Neural progenitor cell (in vitro differentiated cells): ENCODE data around the gene MPRIP. TPM values are rescaled to one million over a fixed set of nuclear protein-coding genes. Genes with fewer than 3 reads are reported as not detected.

Experiments used
- DNase-seq: peaks from one replicate; pipeline ENCODE4 v3.0.0-alpha.2; 2016; ENCODE audit warnings: low spot score
- H2AFZ ChIP-seq: fragments of 200-600 bp; sonication (generic); replicated peaks from 2 replicates; pipeline ENCODE4 v1.6.1; 2016; ENCODE audit warnings: antibody characterized with exemption
- H3F3A ChIP-seq: fragments of 200-600 bp; sonication (generic); 2 replicates; pipeline ENCODE4 v1.6.1; 2016; ENCODE audit warnings: antibody characterized with exemption, low read depth
- H3K27ac ChIP-seq: fragments of 200-600 bp; sonication (generic); 2 replicates; pipeline ENCODE4 v1.5.1; 2016; ENCODE audit warnings: mild to moderate bottlenecking
- H3K27me3 ChIP-seq: fragments of 200-600 bp; sonication (generic); 2 replicates; pipeline ENCODE4 v1.6.1; 2016; ENCODE audit warnings: mild to moderate bottlenecking, moderate library complexity
- H3K36me3 ChIP-seq: fragments of 200-600 bp; sonication (generic); 2 replicates; pipeline ENCODE4 v1.5.1; 2016
- H3K4me1 ChIP-seq: fragments of 200-600 bp; sonication (generic); 2 replicates; pipeline ENCODE4 v1.6.1; 2016; ENCODE audit warnings: mixed run types
- H3K4me2 ChIP-seq: fragments of 200-600 bp; sonication (generic); 2 replicates; pipeline ENCODE4 v1.6.1; 2016
- H3K4me3 ChIP-seq: fragments of 200-600 bp; sonication (generic); 2 replicates; pipeline ENCODE4 v1.5.1; 2016
- H3K79me2 ChIP-seq: fragments of 200-600 bp; sonication (generic); 2 replicates; pipeline ENCODE4 v1.6.1; 2016; ENCODE audit warnings: low read depth
- H3K9ac ChIP-seq: fragments of 200-600 bp; sonication (generic); 2 replicates; pipeline ENCODE4 v1.6.1; 2016
- H3K9me3 ChIP-seq: fragments of 200-600 bp; sonication (generic); 2 replicates; pipeline ENCODE4 v1.5.1; 2016; ENCODE audit warnings: low read depth
- H4K20me1 ChIP-seq: fragments of 200-600 bp; sonication (generic); 2 replicates; pipeline ENCODE4 v1.6.1; 2016; ENCODE audit warnings: low read depth
- H3K27ac Mint-ChIP-seq: 3 replicates; pipeline ENCODE4 v1.8.0; 2021; ENCODE audit warnings: mixed read lengths
- H3K27me3 Mint-ChIP-seq: 2 replicates; pipeline ENCODE4 v1.8.0; 2022; ENCODE audit warnings: low read depth, mild to moderate bottlenecking, inconsistent platforms, moderate library complexity, mixed read lengths; ENCODE audit not compliant: insufficient read depth
- H3K36me3 Mint-ChIP-seq: 3 replicates; pipeline ENCODE4 v1.8.0; 2021; ENCODE audit warnings: mixed read lengths
- H3K4me1 Mint-ChIP-seq: 3 replicates; pipeline ENCODE4 v1.8.0; 2021; ENCODE audit warnings: mixed read lengths
- H3K4me3 Mint-ChIP-seq: 3 replicates; pipeline ENCODE4 v1.8.0; 2021; ENCODE audit warnings: mild to moderate bottlenecking, moderate library complexity, mixed read lengths
- H3K9me3 Mint-ChIP-seq: 3 replicates; pipeline ENCODE4 v1.8.0; 2020; ENCODE audit warnings: mixed read lengths
- CTCF ChIP-seq: fragments of 200-600 bp; sonication (generic); IDR thresholded peaks from 2 replicates; pipeline ENCODE4 v1.5.1; 2017; ENCODE audit warnings: antibody characterized with exemption, mild to moderate bottlenecking
- EZH2 ChIP-seq: fragments of 200-600 bp; sonication (generic); IDR thresholded peaks from 2 replicates; pipeline ENCODE4 v1.6.1; 2017; ENCODE audit warnings: antibody characterized with exemption, mild to moderate bottlenecking, moderate library complexity
- EZH2phosphoT487 ChIP-seq: fragments of 200-600 bp; sonication (generic); IDR thresholded peaks from 2 replicates; pipeline ENCODE4 v1.6.1; 2017; ENCODE audit warnings: antibody characterized with exemption
- total RNA-seq: library from RNA; depleted of rRNA; stranded (reverse); fragments of >200 nt; gene quantifications from 2 replicates; pipeline ENCODE4 v1.2.3, GENCODE V29; 2015; ENCODE audit warnings: low replicate concordance

The MPRIP gene
- total RNA-seq, 1 donor from 2014 or later: 42.1 TPM

- H3K79me2 ChIP-seq: peaks cover 92% of the 10 kb centered on the region
- H3K9ac ChIP-seq: no peak overlapping the region
- no peak overlapping the region for H3K4me2 ChIP-seq
- no peaks in the 10 kb centered on the region for H3K4me1 ChIP-seq
- H3K27me3 ChIP-seq: no peaks in the 10 kb centered on the region
- Mint-ChIP-seq H3K27me3 (peaks cover 2% of the 10 kb centered on the region), H3K4me1 (no peaks in the 10 kb centered on the region), H3K4me3 (no peak overlapping the region), H3K27ac (peak overlapping the region; percentile 13), H3K9me3 (peaks cover 2% of the 10 kb centered on the region), H3K36me3 (peaks cover 22% of the 10 kb centered on the region)
- no peak overlapping the region for H2AFZ ChIP-seq
- no peak overlapping the region for H3K4me3 ChIP-seq
- DNase-seq: no peak
- H3K9me3 ChIP-seq: no peaks in the 10 kb centered on the region
- no peak for TF ChIP-seq EZH2
- H4K20me1 ChIP-seq: peaks cover 42% of the 10 kb centered on the region
- H3K27ac ChIP-seq: no peak overlapping the region
- H3K36me3 ChIP-seq: no peaks in the 10 kb centered on the region
- no peaks in the 10 kb centered on the region for H3F3A ChIP-seq
Observed at GRCh38 chr17:17064322-17064721, 22.1 kb downstream of the MPRIP start.

DNA sequence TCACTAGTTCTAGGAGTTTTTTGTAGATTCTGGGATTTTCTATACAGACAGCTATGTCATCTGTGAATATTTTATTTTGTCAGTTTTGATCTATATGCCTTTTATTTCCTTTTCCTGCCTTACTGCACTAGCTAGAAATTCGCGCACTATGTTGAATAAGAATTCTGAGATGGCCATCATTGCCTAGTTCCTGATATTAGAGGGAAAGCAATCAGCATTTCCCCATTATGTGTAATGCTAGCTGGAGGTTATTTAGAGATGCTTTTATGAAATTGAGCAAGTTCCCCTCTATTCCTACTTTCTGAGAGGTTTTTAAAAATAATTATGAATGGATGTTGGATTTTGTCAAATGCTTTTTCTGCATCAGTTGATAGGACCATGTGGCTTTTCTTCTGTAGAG lies 23.8 kb downstream of the MPRIP start:
- peaks cover 31% of the 10 kb centered on the region for H3K36me3 Mint-ChIP-seq
- no peak for DNase-seq
- H3K4me3 Mint-ChIP-seq: no peak overlapping the region
- peaks cover 9% of the 10 kb centered on the region for H3K9me3 Mint-ChIP-seq
- Histone ChIP-seq H3K79me2 (peaks cover 93% of the 10 kb centered on the region), H3K9ac (no peak overlapping the region), H3K4me2 (no peak overlapping the region), H3K36me3 (no peaks in the 10 kb centered on the region), H3K4me3 (no peak overlapping the region), H2AFZ (no peak overlapping the region), H3K27ac (no peak overlapping the region), H4K20me1 (peaks cover 32% of the 10 kb centered on the region), H3F3A (no peaks in the 10 kb centered on the region), H3K27me3 (no peaks in the 10 kb centered on the region), H3K4me1 (no peaks in the 10 kb centered on the region), H3K9me3 (peaks cover 2% of the 10 kb centered on the region)
- no peaks in the 10 kb centered on the region for H3K4me1 Mint-ChIP-seq
- no peak for TF ChIP-seq CTCF
- TF ChIP-seq EZH2phosphoT487: no peak
- H3K27me3 Mint-ChIP-seq: peaks cover 4% of the 10 kb centered on the region
- no peak overlapping the region for H3K27ac Mint-ChIP-seq

GRCh38 chr17:17067257-17067656 lies 25.0 kb downstream of the MPRIP start:
- H4K20me1 ChIP-seq: peaks cover 29% of the 10 kb centered on the region
- no peak overlapping the region for H3K4me3 Mint-ChIP-seq
- H3F3A ChIP-seq: no peaks in the 10 kb centered on the region
- H3K9me3 Mint-ChIP-seq: peaks cover 9% of the 10 kb centered on the region
- no peaks in the 10 kb centered on the region for H3K4me1 Mint-ChIP-seq
- no peaks in the 10 kb centered on the region for H3K36me3 ChIP-seq
- H3K27ac Mint-ChIP-seq: no peak overlapping the region
- peaks cover 4% of the 10 kb centered on the region for H3K27me3 Mint-ChIP-seq
- H3K27me3 ChIP-seq: no peaks in the 10 kb centered on the region
- H3K4me3 ChIP-seq: no peak overlapping the region
- DNase-seq: no peak
- peaks cover 2% of the 10 kb centered on the region for H3K9me3 ChIP-seq
- no peak overlapping the region for H3K9ac ChIP-seq
- no peaks in the 10 kb centered on the region for H3K4me1 ChIP-seq
- peaks cover 91% of the 10 kb centered on the region for H3K79me2 ChIP-seq
- TF ChIP-seq EZH2phosphoT487 (no peak), EZH2 (no peak), CTCF (no peak)
- H2AFZ ChIP-seq: no peak overlapping the region
- no peak overlapping the region for H3K27ac ChIP-seq
- no peak overlapping the region for H3K4me2 ChIP-seq
- peaks cover 31% of the 10 kb centered on the region for H3K36me3 Mint-ChIP-seq

DNA sequence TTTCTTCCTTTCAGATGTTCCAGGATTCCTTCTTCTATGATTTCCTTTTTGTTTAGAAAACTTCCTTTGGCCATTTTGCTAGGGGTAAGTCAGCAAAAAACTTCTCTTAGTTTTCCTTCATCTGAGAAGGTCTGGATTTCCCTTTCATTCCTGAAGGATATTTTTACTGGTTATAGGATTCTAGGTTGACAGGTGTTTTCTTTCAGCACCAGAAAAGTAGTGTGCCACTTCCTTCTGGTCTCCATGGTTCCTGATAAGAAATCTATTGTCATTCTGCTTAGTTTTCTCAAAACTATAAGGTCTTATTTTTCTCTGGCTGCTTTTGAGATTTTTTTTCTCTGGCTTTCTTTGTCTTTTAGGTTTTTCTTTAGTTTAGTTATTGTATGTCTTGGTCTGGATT lies 27.6 kb downstream of the MPRIP start:
- H3K79me2 ChIP-seq: peaks cover 80% of the 10 kb centered on the region
- no peak overlapping the region for H3K27ac Mint-ChIP-seq
- peaks cover under 1% of the 10 kb centered on the region for H3K4me1 Mint-ChIP-seq
- H3K9me3 ChIP-seq: peaks cover 2% of the 10 kb centered on the region
- H3K27me3 Mint-ChIP-seq: peaks cover 2% of the 10 kb centered on the region
- DNase-seq: no peak
- no peak overlapping the region for H2AFZ ChIP-seq
- TF ChIP-seq CTCF: no peak
- TF ChIP-seq EZH2: no peak
- TF ChIP-seq EZH2phosphoT487: no peak
- peaks cover 23% of the 10 kb centered on the region for H3K36me3 Mint-ChIP-seq
- no peak overlapping the region for H3K4me3 ChIP-seq
- no peak overlapping the region for H3K4me3 Mint-ChIP-seq
- no peak overlapping the region for H3K27ac ChIP-seq
- H4K20me1 ChIP-seq: peaks cover 33% of the 10 kb centered on the region
- peaks cover 9% of the 10 kb centered on the region for H3K9me3 Mint-ChIP-seq
- no peaks in the 10 kb centered on the region for H3K27me3 ChIP-seq
- H3F3A ChIP-seq: no peaks in the 10 kb centered on the region
- H3K9ac ChIP-seq: no peak overlapping the region
- H3K36me3 ChIP-seq: no peaks in the 10 kb centered on the region
- no peak overlapping the region for H3K4me2 ChIP-seq
- H3K4me1 ChIP-seq: no peaks in the 10 kb centered on the region
